Activated gamma-delta T cell (primary cell): Measurements from ENCODE around the gene RBMS3.

ENCODE experiments used
- DNase-seq: peaks from one replicate; lab custom pipeline; 2025; lab: John Stamatoyannopoulos, UW

Gene RBMS3

GRCh38 chr3:29677421-29677820 is 396.6 kb downstream of the RBMS3 start:
- DNase-seq = no peak

GRCh38 chr3:29679944-29680343 is 399.1 kb downstream of the RBMS3 start:
- DNase-seq = no peak

GRCh38 chr3:29683018-29683993 is 402.4 kb downstream of the RBMS3 start:
- DNase-seq = no peak

GRCh38 chr3:29686889-29687592 is 406.2 kb downstream of the RBMS3 start:
- DNase-seq = no peak

- no peak for DNase-seq
Observed at GRCh38 chr3:29690686-29691353, 409.9 kb downstream of the RBMS3 start.

DNA sequence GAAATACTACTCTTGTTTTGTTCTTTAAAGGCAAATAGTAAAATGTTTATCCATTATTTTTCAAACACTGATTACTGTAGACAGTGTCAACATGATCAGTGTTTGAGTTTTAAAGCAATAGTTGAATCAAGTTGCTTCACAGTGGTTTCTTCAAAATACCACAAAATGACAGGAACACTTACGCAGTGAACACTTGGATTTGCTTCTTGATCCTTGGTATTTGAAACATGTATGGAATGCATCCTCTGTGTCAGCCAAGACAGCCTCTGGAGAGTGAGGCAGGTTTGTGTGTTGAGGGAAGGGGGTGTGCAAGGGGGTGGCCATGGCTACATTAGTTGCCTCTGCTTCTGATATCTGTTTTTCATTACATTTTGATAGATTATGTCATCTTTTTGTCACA is 413.0 kb downstream of the RBMS3 start:
- no peak for DNase-seq

DNA sequence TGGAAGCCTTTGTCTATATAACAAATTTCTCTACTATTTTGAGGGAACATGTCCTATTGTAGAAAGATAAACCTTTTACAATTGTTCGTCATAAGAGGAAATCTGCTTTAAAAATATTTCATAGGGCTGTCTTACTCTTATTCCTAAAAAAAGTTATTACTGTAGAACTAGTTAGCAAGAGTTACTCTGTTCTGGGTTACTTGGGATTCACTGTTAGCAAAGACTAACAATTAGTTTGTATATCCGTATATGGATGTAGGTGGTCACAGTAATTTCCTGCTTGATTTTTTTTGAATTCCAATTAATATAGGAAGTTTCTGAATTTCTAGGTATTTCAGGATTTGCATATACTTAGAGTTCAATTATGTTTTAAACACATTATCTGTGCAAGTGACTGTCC is 413.5 kb downstream of the RBMS3 start:
- DNase-seq = no peak

- no peak for DNase-seq
Observed at GRCh38 chr3:29694783-29695182, 413.9 kb downstream of the RBMS3 start.

GRCh38 chr3:29695201-29695600 is 414.3 kb downstream of the RBMS3 start:
- DNase-seq = no peak

GRCh38 chr3:29695643-29696198 is 414.9 kb downstream of the RBMS3 start:
- no peak for DNase-seq

DNA sequence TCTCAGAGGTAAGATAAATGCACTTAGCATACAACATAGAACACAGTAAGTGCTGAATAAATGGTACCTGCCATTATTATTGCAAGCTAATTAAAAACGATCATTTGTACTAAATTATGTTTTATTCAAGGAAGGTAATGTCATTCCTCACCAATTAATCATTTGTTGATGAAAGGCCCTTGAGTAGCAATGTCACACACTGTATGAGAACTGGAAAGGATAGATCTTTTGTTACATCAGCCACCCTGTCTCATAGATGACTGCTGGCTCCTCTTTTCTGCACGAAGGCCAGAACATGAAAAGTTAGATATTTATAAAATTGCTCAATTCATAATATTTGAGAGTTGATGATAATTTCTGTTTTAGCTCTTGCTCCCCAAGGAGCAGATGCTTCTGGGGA is 415.4 kb downstream of the RBMS3 start:
- DNase-seq = no peak

DNA sequence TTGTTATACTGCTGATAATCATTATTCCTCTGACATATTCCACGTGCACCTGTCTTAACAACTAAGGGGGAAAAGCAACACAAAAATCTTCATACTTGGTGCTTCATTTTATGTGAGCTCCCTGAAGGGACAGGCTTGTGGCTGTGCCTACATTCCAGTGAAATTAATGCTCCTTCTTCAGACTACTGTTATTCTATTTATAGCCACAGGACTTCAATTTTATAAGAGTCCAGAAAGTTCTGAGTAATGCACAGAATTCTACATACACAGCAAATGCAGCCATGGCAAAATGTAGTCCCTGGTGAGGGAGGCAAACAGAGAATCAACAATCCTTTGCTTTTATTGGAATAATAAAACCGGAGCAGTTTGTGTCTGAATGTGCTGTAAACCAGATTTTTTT is 417.1 kb downstream of the RBMS3 start:
- no peak for DNase-seq

GRCh38 chr3:29700256-29700655 is 419.4 kb downstream of the RBMS3 start:
- DNase-seq = no peak

GRCh38 chr3:29701326-29701983 is 420.6 kb downstream of the RBMS3 start:
- DNase-seq = no peak

- no peak for DNase-seq
Observed at GRCh38 chr3:29705906-29706844, 425.3 kb downstream of the RBMS3 start.

DNA sequence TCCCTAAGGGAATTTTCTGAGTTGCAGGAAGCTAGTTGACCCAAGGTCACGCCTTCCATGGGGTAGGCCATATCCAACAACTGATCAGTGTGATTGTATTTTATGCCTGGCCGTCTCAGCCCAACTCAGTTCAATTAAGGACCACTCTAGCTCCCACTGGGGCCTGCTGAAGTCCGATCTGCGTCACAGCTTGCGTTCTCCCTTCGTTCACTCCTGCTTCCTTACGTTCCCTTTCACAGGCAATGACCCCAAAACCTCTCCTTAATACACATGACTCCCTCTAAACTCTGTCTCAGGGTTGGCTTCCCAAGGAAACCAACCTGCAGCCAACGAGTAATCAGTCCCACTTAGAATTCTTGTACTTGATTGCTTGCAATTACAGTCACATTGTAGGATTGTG is 428.0 kb downstream of the RBMS3 start:
- DNase-seq = no peak

GRCh38 chr3:29711255-29711771 is 430.4 kb downstream of the RBMS3 start:
- DNase-seq = no peak

- DNase-seq = no peak
Observed at GRCh38 chr3:29716213-29716612, 435.3 kb downstream of the RBMS3 start.

- no peak for DNase-seq
Observed at GRCh38 chr3:29718661-29719065, 437.8 kb downstream of the RBMS3 start.

DNA sequence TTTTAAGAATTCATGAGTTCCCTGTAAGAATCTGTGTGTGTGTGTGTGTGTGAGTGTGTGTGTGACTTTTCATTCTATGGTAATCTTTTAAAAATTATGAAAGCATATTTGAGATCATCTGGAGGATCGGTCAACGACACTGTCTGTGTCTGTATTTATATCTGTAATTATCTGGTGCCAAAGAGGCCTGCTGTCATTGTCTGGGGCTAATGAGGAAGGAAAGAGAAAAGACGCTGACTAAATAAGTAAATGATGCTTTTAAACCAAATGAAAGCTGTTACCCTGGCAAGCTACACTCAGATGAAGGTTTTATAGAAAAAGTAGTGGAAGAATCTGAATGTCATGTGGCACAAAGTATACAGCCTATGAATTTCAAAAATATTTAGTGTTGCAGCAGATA is 439.8 kb downstream of the RBMS3 start:
- DNase-seq = no peak
